HEK293 (cell line): Measurements from ENCODE around the gene SPATA7.

Source experiments
- INSM2 ChIP-seq: fragments of 450-650 bp; formaldehyde crosslinking; IDR thresholded peaks from 2 replicates; pipeline ENCODE4 v1.5.1; 2016; ENCODE audit warnings: missing biosample characterization, missing genetic modification characterization
- MZF1 ChIP-seq: fragments of 450-650 bp; formaldehyde crosslinking; IDR thresholded peaks from 2 replicates; pipeline ENCODE4 v1.5.1; 2017; ENCODE audit warnings: missing biosample characterization, missing genetic modification characterization, borderline replicate concordance
- PRDM4 ChIP-seq: fragments of 450-650 bp; formaldehyde crosslinking; IDR thresholded peaks from 2 replicates; pipeline ENCODE4 v1.5.1; 2017; ENCODE audit warnings: missing biosample characterization, missing genetic modification characterization
- ZNF18 ChIP-seq: fragments of 450-650 bp; formaldehyde crosslinking; IDR thresholded peaks from 2 replicates; pipeline ENCODE4 v1.5.1; 2016; ENCODE audit warnings: missing biosample characterization, missing genetic modification characterization
- ZNF366 ChIP-seq: fragments of 450-650 bp; formaldehyde crosslinking; conservative IDR thresholded peaks from 2 replicates; pipeline ENCODE4 v1.5.1; 2016; ENCODE audit warnings: missing biosample characterization, missing genetic modification characterization
- ZNF777 ChIP-seq: fragments of 450-650 bp; formaldehyde crosslinking; IDR thresholded peaks from 2 replicates; pipeline ENCODE4 v1.5.1; 2017; ENCODE audit warnings: missing biosample characterization, missing genetic modification characterization, borderline replicate concordance
- TF ChIP-seq, protein P1 (sequence below): fragments of 450-650 bp; formaldehyde crosslinking; IDR thresholded peaks from 2 replicates; pipeline ENCODE4 v1.5.1; 2016; ENCODE audit warnings: missing biosample characterization, missing genetic modification characterization
- TF ChIP-seq, protein P2 (sequence below): fragments of 450-650 bp; formaldehyde crosslinking; optimal IDR thresholded peaks from 2 replicates; pipeline ENCODE3; 2016; ENCODE audit warnings: missing biosample characterization, mild to moderate bottlenecking, missing genetic modification characterization

DNA sequence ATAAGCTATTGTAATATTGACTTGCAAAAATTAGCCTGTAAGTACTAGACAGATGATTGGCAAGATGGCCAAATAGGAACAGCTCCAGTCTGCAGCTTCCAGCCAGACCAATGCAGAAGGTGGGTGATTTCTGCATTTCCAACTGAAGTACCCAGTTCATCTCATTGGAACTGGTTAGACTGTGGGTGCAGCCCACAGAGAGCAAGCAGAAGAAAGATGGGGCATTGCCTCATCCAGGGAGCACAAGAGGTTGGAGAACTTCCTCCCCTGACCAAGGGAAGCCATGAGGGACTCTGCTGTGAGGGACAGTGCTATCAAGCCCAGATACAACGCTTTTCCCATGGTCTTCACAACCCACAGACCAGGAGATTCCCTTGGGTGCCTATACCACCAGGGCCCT, 16.0 kb upstream of the SPATA7 start:
- TF ChIP-seq PRDM4 (tag by site-specific recombination), result no peak
- no peak for TF ChIP-seq ZNF777 (tag by site-specific recombination)
- no peak for TF ChIP-seq MZF1
- no peak for TF ChIP-seq ZNF18
- TF ChIP-seq, protein P1, sequence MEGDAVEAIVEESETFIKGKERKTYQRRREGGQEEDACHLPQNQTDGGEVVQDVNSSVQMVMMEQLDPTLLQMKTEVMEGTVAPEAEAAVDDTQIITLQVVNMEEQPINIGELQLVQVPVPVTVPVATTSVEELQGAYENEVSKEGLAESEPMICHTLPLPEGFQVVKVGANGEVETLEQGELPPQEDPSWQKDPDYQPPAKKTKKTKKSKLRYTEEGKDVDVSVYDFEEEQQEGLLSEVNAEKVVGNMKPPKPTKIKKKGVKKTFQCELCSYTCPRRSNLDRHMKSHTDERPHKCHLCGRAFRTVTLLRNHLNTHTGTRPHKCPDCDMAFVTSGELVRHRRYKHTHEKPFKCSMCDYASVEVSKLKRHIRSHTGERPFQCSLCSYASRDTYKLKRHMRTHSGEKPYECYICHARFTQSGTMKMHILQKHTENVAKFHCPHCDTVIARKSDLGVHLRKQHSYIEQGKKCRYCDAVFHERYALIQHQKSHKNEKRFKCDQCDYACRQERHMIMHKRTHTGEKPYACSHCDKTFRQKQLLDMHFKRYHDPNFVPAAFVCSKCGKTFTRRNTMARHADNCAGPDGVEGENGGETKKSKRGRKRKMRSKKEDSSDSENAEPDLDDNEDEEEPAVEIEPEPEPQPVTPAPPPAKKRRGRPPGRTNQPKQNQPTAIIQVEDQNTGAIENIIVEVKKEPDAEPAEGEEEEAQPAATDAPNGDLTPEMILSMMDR (tag by site-specific recombination), result no peak
- TF ChIP-seq, protein P2, sequence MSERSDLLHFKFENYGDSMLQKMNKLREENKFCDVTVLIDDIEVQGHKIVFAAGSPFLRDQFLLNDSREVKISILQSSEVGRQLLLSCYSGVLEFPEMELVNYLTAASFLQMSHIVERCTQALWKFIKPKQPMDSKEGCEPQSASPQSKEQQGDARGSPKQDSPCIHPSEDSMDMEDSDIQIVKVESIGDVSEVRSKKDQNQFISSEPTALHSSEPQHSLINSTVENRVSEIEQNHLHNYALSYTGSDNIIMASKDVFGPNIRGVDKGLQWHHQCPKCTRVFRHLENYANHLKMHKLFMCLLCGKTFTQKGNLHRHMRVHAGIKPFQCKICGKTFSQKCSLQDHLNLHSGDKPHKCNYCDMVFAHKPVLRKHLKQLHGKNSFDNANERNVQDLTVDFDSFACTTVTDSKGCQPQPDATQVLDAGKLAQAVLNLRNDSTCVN, result no peak
- TF ChIP-seq INSM2 (tag by site-specific recombination), result no peak
- TF ChIP-seq ZNF366 (tag by site-specific recombination), result no peak
